GM10847 (cell line): ENCODE results near the gene MIEN1.

Experiments used
- POLR2A ChIP-seq: IDR thresholded peaks from 2 replicates; pipeline ENCODE4 v1.6.1; 2011; ENCODE audit not compliant: insufficient read length; ENCODE audit errors: extremely low read depth

MIEN1 gene

DNA sequence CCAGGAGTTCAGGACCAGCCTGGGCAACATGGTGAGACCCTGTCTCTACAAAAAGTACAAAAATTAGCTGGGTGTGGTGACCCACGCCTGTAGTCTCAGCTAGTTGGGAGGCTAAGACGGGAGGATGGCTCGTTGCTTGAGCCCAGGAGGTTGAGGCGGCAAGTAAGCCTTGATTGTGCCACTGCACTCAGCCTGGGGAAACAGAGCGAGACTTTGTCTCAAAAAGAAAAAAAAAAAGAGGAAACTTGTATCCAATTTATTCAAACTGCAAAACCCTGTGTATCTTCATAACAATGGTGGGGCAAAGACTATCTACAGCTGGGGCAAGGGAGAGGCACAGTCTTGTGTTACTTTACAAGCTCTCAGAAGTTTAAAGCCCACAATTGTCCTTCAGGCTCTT is 28.9 kb upstream of the MIEN1 start:
- TF ChIP-seq POLR2A: no peak

DNA sequence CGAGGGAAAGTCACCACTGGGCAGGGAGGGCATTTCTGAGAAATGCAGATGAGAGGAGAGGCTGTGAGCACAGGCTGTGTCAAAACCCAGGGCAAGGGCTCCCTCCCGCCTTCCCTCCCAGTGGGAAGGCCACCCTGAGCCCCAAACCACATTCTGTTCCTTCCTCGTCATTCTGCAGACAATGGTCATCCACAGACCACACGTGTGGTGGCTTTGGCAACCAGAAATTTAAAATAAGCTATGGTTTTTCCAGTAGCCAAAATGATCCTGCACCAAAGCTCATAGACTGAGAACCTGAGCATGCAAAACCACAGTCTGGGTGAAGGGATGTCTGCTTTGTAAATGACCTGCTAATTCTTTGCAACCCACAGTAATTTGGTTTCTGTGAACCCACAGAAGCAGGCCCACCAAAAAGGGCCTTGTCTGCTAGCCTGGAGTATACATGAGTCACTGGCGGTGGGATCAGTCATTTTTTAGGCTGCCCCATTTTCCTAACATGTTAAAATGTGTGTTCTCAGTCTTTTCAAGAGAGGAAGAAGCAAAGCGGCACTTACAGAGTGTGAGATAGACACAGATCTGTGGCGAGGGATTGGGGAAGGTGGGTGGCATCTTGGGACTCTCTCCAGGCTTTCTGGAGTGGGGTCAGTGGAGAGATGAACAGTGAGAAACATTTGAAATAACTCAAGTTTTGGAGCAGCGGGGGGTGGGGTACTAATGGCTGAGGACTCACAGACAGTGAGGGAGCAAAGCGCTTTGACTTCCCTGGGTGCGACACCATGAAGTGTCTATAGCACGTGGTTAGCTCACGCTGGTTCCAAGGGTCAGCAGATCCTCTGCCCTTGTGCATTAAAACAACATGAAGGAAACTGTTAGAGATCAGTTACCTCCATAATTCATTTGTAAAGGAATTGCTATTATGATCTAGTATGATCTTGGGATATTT is 27.9 kb upstream of the MIEN1 start:
- no peak for TF ChIP-seq POLR2A

DNA sequence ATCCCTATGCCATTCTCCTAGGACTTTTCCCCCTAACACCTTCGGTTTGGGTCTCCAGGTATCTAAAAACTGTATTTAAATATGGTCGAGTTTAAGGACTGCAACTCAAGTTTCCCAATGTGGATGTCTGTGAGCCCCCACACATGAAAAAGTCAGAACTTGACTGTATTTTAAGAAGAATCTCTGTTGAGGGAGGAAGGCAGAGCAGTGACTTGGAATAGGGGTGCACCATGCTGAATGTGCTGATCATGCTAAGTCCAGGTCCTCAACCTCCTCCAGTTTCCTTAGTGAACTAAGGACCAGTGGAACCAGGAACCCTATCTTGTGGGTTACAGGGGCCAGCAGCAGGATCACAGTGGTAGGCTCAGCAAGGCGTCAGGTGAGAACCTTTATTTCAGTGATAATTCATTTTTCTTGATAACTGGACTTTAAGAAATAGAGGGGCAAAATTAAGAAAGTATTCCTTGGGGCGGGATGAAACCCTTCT is 26.9 kb upstream of the MIEN1 start:
- TF ChIP-seq POLR2A: no peak

DNA sequence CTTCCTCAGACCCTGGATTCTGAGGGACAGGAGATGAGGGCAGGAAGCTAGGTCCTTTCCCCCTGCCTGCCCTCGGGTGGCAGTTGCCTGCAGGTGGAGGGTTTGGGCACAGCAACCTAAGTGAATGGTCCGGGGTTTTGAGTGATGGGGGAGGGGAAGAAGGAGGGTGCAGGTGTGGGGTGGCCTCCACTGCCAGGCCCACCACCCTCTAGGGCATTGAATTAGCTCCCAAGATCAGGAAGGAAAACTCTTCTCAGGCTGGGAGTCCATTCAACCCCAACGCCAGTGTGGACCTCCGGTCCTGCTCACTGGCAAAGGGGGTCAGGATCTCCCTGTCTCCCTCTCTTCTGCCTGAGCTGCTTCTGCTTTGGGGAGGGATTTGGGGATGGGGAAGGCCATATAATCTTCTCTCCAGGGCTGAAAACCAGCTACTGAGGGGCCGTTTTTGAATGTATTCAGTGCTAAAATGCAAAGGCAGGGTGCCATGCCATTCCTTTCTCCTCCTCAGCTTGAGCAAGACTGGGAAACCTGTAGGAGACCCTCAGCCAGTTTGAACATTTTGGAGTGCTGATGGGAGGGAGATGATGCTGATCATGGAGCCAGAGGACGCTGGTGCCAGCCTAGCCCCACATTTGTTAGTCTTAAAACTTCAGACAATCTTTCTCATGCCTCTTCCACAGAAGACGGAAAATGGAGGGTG is 26.2 kb upstream of the MIEN1 start:
- TF ChIP-seq POLR2A: peak; percentile 4

DNA sequence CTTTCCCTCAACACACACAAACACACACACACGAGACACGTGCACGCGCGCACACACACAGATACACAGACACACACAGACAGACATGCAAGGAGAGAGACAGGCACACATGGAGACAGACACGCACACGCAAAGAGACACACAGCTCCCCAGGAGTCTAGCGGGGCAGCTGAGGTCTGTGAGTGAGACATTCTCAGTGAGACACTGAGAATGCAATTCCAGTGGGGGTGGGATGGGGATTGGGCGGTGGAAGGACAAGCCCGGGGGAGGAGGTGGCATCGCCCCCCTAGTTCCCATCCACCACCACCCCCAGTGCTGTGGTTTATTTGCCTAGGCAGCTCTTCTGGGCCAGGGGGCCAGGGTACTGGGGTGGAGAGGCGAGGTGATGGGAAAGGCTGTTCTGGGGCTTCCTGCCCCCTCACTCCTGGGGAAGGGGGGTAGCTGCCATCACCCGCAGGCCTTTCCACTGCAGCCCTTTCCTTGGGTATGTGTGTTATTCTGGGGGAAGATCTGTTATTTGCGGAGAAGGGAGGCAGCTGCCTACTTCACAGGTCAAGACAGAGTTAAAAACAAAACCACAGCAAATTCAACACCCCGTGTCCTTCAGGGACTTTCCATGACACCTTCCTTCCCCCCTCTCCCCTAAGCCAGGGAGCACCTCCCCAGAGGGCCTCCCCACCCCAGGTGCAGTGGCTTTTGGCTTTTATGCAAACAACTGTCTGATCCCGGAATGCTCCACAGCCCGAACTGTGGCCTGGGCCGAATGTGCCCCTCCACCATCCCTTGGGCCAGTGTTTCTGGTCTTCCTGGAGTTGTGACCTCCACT is 25.4 kb upstream of the MIEN1 start:
- TF ChIP-seq POLR2A: peak; percentile 15

DNA sequence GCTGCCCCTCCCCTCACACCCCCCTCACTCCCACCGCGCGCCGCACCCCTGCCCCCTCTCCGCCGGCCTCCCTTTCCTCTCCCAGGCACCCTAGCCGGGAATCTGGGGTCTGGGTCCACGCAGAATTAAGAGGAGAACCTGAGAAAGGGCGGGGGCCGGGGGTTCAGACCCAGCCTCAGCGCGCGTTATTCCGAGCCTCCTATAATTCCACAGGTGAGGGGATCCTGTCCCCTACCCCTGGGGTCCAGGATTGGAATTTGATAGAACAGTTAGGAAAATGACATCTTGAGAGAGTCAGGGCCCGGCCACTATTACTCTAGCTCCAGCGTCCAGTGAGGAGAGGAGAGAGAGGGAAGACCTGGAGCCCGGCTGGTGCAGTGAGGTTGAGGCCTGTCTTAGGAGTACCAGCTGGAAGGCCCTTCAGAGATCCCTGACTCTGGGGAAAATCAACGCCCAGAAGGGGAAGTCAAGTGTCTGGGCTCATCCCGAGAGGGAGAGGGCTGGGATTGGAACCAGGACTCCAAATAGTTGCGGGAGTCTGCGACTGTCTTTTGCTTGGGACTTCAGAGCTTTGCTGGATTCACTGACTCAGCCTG is 24.7 kb upstream of the MIEN1 start:
- TF ChIP-seq POLR2A: no peak

DNA sequence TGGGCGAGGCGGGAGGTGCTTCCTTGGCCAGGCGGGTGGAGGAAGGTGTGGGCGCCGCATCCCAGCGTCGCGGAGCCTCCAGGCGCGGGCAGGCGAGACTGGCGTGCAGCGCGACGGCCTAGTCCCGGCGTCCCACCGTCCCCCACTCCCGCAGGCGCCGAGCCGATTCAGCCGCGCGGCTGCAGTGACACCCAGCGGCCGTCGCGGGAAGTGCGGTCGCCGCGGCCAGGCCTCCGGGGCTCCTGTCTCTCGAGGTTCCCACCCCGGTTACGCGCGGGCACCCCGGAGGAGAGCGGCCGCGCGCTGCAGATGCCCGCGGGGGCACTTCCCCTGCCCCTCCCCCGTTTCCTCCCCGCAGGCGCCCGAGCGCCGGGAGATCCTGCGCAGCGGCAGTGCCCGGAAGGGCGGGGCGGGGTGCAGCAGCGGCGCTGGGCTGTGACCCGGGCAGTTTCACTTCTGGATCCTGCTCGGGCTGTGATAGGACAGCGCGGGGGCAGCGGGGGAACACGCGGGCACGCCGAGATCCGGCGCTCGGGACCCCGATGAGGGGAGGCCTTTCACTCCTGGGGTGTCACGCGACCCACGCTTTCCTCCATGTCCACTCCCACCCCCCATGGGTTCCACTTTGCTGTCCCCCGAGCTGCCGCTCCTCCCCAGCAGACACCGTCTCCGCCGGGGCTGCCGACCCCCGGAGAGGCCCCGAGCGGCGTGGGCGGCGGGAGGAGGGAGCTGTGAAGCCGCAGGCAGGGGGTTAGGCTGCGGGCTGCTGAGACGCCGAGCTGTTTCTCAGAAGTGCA is 24.0 kb upstream of the MIEN1 start:
- TF ChIP-seq POLR2A: peak; percentile 48

DNA sequence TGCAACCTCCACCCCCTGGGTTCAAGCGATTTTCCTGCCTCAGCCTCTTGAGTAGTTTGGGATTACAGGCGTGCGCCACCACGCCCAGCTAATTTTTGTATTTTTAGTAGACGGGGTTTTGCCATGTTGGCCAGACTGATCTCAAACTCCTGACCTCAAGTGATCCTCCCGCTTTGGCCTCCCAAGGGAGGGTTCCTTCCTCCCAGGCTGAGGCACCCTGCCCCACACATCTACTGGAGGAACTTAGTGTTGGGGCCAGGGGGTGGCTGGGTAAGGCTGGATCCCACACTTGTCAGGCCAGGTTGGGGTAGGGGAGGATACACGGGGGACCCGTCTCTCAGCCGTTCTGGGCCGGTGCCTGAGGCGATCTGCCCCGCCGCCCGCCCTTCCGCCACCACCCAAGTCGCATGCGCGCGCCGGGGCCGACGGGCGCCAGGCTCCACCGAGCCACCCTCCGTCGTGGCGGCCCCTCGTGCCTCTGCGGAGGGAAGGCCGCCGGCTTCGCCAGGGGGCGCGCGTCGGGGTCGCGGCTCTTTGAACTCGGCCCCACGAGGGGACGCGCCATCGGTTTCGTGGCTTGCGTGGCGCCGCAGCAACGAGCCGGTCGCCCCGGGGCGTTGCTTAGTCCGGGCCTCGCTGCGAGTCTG is 23.3 kb upstream of the MIEN1 start:
- no peak for TF ChIP-seq POLR2A

DNA sequence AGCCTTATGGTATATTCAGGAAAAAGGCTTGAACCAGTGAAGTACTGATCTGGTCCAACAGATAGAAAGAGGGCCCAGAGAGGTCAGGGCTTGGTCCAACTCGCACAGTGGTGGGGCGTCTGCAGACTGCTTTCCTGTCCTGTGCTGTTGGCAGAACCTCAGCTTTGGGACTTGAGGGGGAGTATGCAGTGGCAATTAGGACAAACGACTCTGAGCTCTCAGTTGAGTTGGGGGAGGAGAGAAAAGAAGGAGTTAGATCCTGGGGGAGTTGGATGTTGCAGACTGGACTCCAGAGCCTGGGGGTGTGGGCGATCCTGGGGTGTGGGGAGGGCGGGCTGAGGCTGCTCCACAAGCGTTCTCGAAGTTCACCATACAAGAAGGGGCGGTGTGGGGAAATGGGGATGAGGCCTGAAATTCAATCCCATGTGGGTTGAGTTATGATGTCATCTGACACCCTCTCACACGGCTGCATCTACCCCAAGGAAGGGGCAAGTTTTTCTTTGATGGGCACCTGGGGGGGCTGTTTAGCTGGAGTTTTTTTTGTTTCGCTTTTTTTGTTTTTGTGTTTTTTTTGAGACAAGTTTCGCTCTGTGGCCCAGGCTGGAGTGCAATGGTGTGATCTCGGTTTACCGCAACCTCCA is 22.0 kb upstream of the MIEN1 start:
- TF ChIP-seq POLR2A: no peak

DNA sequence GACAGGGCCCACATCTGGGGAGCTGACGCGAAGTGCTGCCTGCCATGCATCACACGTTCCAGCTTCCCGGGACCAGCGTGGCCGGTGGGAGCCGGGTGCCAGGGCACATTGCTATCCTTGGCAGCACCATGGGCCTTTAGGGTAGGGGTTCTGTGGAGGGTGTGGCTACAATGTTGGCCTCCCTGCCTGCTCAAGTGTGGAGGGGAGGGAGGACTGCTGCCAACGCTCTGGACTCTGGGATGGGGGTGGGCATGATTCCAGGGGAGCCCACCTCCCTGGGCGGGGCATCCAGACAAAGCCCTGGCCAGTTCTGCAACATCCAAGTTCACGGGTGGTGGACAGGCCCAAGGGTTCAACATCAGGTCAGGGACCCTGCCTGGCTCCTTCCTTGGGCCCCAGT is 21.3 kb upstream of the MIEN1 start:
- no peak for TF ChIP-seq POLR2A

DNA sequence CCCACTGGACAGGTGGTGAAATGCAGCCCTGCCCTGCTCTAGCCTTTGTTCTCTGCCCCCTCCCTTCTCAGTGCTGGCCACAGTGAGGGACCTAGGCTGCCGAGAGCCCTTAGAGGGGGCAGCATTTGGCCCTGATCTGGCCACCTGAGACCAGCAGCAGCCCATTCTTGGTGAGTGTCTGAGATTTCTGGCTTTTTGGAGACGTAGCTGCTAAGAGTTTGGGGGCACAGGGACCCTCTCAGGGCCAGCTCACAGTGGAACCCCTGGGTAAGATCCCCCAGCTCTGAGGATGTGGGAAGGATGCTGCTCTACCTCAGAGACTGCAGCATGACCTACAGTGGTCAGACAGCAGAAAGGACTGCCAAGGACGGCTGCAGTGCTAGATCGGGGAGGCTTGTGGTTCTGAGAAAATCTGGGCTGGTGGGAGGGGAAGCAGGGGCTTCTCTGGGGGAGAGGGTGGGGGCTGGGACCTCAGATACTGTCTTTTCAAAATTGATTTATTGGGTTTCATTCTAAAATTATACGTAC is 20.7 kb upstream of the MIEN1 start:
- TF ChIP-seq POLR2A: no peak

DNA sequence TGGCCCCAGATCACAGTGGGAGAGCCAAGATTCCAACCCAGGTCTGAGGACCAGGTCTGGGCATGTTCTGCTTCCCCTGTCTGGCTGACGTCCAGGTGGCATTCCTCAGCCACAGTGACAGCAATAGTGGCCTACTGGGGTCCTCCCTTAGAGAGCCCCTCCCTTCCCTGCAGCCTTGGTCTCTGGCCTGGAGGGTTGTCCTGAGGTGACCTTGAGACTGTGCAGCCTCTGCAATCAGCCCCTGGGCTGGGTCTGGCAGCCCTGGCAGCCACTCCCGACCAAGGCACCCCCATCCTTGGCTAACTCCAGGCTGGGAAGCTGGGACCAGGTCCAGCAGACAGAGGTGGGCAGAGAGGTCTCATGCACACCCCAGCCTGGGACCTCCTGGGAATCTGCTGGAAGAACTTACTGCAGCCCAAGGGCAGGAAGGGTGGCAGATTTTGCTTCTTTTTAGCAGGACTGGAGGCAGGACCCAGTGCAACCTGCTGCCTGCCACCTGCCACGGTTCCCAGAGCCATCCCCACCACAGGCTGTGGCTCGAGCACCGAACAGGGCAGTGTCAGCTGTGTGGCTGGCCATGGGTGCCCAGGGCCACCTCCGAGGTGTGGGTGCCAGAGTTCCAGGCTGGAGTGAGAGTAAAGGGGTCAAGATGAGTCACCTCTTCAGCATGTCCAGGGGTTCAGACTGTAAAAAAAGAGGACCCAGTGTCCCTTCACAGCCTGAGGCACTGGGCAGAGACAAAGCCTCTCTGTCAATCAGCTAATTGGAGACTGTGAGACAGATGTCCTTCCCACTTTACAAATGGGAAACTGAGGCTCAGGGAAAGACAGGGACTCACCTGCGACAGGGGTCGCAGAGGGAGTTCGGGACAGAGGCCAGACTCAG is 20.0 kb upstream of the MIEN1 start:
- no peak for TF ChIP-seq POLR2A
